Dermis blood vessel endothelial cell (primary cell): ENCODE measurements around the gene CCDC149. TPM values are rescaled to one million over a fixed set of nuclear protein-coding genes. Genes with fewer than 3 reads are reported as not detected.

Experiments
- DNase-seq: peaks from one replicate; pipeline ENCODE4 v3.0.0; 2010
- total RNA-seq: library from RNA; depleted of rRNA; stranded (reverse); fragments of >200 nt; gene quantifications from 2 replicates; pipeline ENCODE4 v1.2.3, GENCODE V29; 2014

CCDC149 gene
- total RNA-seq, 1 donor from 2014 or later, result 13.3 TPM

GRCh38 chr4:24772952-24773351, 139.9 kb downstream of the CCDC149 start:
- DNase-seq, result no peak

GRCh38 chr4:24772061-24772705, 140.7 kb downstream of the CCDC149 start:
- no peak for DNase-seq

- no peak for DNase-seq
Observed at GRCh38 chr4:24771241-24771640, 141.6 kb downstream of the CCDC149 start.

- DNase-seq, result no peak
Observed at GRCh38 chr4:24770667-24771066, 142.2 kb downstream of the CCDC149 start.

GRCh38 chr4:24770032-24770584, 142.7 kb downstream of the CCDC149 start:
- DNase-seq, result peak; percentile 58

GRCh38 chr4:24769571-24769970, 143.3 kb downstream of the CCDC149 start:
- DNase-seq, result no peak

GRCh38 chr4:24768604-24769003, 144.2 kb downstream of the CCDC149 start:
- DNase-seq, result no peak

- DNase-seq, result no peak
Observed at GRCh38 chr4:24768006-24768405, 144.8 kb downstream of the CCDC149 start.

GRCh38 chr4:24765376-24765988, 147.4 kb downstream of the CCDC149 start:
- no peak for DNase-seq

GRCh38 chr4:24764345-24764744, 148.5 kb downstream of the CCDC149 start:
- no peak for DNase-seq

GRCh38 chr4:24763631-24764297, 149.1 kb downstream of the CCDC149 start:
- DNase-seq, result no peak

Other genes with a start within 250 kb of the CCDC149 start
- gene SOD3, start 117.5 kb downstream of the CCDC149 start, total RNA-seq, result 0.28 TPM in 1 of 2 replicates, not detected in the other
- 0.05 TPM in 1 of 2 replicates, not detected in the other for gene LGI2, start 117.9 kb upstream of the CCDC149 start, total RNA-seq
- gene SEPSECS, start 247.4 kb upstream of the CCDC149 start, total RNA-seq, result 10.2 and 10.6 TPM in 2 replicates